Fibroblast of the conjunctiva (primary cell): ENCODE results near the gene PGD.

Experiments
- DNase-seq: peaks from one replicate; pipeline ENCODE4 v3.0.0-alpha.2; 2010; ENCODE audit warnings: low read depth

The PGD gene

DNA sequence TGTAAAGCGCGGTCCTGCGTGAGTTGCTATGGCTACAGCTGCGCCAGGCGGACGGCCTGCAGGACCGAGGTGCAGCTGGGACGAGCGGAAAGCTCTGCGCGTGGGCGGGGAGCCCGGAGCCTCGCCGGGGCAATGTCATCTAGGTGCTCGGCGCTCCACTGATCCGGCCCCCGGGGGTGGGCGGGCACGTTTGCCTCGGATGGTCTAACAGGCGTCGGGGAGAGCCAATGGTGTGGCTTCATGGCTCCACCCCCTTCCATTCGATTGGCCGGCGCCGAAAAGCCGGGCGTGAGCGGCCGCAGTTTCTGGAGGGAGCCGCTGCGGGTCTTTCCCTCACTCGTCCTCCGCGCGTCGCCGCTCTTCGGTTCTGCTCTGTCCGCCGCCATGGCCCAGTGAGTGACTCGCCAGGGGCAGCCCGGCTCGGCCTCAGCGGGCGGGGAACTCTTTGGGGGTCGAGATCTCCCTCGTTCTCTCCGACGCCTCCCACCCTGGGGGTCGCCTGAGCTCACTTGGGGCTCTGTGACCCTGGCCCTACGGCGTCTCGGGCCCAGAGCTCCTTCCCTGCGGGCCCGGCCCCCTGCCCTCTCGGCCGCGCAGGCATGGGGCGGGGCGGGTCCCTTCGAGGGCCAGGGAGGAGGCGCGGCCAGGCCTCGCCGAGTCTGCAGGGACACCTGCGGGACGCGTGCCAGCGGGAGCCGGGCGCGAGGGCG, at the start of gene PGD:
Gene PGD, plus strand, starts transcription at position 331 of the 710 bp plus-strand sequence. Its CDS starts 54 bp downstream, at position 385.
- peak; percentile 96 for DNase-seq

DNA sequence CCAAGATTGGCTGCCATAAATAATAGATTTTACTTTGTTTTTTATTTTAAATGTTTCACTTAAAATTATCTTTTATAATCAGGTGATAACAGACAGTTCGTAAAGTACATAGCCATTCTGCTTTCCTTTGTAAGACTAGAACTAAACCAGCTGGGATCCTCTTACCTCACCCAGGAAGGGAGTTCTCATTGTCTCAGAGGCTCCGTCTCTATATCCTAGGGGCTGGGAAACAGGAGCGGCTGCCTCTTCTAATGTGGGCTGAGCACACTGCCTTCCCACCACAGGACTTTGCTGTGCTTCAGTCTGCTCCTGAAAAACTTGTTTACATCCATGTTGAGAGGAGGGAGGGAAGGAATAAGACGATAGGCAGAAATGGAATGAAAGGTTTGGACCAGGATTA, 45.6 kb upstream of the PGD start:
- DNase-seq, result no peak

DNA sequence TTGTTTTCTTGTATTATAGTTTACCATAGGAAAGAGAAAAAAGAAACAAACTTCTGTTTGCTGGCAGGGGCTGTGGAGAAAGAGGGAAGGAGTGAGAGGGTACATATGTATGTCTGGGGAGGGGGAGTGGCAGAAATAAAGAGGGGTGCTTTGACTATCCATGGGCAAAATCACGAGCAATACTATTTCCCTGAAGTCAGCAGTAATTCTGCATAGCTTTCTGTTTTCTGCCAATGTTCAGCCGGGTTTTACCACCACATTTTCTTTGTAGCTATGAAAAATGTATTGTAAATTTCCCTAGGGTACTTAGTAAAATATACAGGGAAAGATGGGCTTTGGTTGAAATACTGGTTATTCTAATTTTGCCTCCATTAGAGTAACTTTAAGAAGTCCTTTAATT, 45.2 kb upstream of the PGD start:
- DNase-seq, result no peak

DNA sequence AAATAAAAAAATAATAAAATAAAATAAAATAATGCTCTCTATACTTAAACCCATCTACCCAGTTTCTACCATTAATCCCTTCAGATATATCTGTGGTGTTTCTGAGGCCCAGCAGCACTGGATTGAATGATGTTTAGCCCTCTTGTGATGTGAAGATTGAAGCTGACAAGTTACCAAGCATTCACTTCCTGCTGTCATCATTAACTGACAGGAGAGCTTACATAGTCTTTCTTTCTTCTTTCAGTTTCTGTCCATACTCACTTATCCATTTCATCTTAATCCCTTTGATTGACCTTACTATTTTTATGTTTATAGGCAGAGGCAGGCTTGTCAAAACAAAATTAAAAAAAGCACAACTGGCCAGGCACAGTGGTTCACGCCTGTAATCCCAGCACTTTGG, 38.8 kb upstream of the PGD start:
- no peak for DNase-seq

DNA sequence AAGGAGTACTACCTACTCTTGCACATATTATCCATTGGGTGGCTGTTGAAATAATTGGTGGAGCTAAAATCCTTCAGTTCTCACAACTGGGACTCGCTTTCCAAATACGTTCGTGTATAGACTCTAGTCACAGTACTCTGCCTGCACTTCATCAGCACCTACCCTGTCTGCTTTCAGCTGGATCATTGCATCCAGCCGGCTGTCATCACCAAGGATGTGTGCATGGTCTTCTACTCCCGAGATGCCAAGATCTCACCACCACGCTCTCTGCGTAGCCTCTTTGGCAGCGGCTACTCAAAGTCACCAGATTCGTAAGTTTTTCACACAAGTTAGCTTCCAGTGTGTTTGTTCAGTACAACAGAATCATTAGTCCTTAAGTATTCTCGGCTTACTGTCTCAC, 37.3 kb upstream of the PGD start:
- DNase-seq, result no peak

DNA sequence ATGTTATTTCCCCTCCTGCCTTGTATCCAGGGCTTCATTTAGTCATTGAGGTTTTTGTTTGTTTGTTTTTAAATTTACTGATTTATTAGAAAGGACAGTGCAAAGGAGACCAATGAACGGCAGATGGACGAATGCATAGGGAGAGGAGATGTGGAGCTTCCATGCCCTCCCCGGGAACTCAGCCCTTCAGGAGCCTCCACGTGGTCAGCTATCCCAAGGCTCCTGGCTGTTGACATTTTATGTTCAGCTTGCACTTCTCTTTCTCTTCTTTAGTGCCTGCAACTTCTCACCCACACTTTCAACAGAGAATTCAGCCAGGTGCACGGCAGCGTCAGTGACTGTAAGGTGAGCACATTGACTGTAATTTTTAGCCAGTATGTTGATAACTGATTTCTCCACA, 30.7 kb upstream of the PGD start:
- DNase-seq, result no peak

DNA sequence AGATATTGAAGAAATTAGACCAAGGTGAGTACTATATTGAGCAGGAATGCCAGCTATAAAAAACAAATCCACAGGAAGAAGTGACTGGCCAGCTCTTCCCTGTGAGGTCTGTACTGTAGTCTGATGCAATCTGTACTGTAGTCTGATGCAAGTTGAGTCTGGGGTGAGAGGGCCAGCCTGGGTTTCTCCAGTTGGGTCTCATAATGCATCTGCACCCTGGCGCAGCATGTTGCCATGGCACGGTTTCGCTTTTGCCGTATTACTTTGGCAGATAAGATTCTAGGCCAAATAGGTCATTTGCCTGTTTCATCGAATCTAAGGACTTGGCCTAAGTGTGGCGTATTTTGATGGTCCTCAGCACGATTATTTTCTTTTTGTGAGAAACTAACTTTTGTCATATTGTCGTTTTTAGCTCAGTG, 24.4 kb upstream of the PGD start:
- no peak for DNase-seq

DNA sequence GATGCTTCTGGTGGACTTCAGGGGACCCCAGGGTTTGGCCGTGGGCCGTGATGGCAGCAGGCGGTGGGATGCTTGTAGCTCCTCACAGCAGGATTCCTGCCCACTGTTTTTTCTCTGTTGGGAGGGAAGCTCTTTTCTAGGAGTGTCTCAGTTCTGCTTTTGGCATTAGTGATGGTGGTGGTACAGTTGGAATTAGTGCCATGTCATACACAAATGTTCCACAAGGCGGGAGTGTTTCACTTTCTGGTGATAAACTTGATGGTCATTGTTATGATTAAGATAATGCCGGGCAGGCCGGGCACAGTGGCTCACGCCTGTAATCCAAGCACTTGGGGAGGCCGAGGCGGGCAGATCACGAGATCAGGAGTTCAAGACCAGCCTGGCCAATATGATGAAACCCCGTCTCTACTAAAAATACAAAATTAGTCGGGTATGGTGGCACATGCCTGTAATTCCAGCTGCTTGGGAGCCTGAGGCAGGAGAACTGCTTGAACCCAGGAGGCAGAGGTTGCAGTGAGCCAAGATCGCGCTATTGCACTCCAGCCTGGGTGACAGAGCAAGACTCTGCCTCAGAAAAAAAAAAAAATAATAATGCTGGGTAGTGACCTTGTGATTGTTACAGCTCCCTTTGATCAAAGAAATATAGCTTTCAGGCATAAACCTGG, 21.4 kb upstream of the PGD start:
- DNase-seq, result peak; percentile 78

DNA sequence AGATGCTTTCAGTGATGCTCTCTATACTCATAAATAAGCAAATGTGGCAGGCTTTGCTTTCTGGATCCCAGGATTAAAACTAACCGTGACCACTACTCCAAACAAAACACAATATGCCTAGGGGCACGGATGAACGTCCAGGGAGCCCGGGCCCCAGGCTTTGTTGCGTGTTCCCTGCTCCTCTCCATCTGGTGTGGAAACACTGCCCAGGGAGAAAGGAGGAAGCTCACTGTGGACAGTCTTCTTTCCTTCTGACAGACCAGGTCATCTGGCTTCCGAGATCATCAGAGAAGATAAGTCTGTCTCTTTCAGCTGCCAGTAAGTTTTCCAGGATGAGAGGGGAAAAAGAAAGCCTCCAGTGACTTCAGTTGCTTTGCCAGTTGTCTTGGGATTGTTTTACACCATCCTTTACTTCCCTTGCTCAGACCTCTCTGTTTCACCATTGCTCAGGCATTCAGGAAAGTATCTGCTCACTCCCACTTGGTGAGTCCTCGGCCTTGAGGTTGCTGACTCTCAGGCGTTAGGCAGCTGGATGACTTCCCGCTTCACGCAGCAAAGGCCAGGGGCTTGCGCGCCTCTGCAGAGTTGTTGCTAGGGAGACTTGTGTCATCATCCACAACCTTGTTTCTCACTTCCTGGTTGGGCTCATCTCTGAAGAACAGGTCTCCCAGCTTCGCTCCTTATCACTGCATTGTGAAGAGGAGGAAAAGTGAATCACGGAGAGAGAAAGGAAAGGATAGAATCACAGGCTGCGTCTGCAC, 20.6 kb upstream of the PGD start:
- peak; percentile 53 for DNase-seq

DNA sequence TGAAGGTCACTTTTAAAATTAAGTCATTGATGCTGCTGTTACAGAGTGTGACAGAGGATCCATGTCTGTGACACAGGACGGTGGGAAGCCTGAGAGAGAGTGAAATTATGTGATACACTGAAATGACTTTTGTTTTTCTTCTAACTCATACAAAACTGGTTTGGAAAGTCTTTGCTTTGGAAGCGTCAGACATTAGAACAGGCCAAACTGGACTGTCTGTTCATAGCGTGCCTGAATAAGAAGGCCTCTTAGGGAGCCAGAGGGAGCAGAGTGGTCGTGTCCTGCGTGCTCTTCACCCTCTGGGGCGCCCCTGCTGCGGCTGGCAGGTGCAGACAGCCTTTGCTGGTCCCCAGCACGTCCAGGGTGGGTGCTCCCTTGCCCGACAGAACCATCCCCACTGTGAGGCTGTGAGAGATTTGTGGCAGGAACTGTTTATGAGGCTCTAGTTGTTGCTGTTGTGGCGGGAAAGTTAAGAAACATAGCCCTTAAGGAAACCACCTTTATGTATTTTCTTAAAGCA, 19.7 kb upstream of the PGD start:
- DNase-seq, result no peak

DNA sequence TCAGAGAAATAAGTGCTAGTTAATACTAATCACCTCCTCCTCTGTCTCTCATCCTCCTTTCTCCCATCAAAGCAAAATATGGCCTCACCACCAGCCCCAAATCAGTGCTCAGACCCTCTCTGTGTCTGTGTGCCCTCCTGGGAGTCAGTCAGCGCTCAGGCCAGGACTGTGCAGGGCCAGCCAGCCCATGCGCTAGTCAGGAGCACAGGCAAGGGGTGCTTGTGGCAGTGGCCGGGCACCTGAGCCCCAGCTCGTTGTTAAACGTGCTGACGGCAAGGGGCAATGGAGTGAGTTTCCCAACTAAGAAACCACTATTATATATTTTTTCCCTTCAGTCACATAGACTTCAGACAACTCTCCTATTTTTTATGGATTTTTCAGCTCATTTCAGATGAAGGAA, 19.2 kb upstream of the PGD start:
- DNase-seq, result no peak

DNA sequence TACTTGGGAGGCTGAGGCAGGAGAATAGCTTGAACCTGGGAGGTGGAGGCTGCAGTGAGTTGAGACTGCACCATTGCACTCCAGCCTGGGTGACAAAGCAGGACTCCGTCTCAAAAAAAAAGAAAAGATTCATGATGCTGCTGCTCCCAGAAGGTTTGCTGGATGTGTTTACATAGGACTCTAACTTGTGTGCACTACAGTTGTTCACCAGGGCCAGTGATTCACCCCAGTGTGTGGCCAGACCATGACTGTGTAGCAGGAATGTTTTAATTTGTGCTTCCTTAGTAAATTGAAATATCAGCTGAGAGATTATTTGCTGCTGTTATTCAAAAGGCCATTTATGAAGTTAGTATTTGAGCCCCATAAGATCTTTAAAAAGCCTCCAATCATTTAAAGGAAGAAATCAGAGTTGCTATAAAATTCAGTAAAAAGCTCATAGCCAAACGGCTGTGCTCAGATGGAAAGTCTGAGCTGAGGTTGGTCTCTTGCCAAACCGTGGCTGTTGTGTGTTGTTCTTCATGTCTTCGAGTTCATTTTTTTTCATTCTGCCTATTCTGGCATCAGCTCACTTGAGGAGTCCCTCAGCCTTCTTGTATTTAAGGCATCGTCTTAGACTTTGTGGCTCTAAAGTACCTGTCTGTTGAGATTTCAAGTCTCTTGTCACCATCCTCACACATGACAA, 18.1 kb upstream of the PGD start:
- peak; percentile 67 for DNase-seq

DNA sequence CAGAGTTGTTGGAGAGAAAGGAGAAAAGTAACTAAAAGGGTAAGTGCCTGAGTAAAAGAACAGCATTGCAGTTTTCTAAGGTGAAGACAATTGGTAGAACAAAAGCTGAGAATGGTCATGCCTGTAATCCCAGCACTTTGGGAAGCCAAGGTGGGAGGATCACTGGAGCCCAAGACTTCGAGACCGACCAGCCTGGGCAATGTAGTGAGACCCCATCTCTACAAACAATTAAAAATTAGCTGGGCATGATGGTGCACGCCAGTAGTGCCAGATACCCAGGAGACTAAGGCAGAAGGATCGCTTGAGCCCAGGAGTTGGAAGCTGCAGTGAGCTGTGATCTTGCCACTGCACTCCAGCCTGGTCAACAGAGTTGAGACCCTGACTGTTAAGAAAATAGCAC, 15.2 kb upstream of the PGD start:
- DNase-seq, result no peak

DNA sequence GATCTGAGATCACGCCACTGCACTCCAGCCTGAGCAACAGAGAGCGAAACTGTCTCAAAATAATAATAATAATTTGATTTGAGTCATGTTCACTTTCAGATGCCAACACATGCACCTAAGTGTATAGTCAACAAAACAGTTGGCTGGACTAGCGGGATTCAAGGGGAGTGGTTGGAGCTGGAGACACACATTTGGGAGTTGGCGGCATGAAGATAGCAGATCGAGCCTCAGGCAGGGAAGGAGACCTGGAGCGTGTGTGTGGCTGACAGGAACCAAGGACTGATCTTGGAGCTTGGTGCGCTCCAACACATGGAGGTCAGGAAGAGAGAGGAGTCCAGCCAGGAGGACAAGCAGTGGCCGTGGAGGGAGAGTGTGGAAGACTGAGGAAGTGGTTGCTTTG, 14.6 kb upstream of the PGD start:
- no peak for DNase-seq

DNA sequence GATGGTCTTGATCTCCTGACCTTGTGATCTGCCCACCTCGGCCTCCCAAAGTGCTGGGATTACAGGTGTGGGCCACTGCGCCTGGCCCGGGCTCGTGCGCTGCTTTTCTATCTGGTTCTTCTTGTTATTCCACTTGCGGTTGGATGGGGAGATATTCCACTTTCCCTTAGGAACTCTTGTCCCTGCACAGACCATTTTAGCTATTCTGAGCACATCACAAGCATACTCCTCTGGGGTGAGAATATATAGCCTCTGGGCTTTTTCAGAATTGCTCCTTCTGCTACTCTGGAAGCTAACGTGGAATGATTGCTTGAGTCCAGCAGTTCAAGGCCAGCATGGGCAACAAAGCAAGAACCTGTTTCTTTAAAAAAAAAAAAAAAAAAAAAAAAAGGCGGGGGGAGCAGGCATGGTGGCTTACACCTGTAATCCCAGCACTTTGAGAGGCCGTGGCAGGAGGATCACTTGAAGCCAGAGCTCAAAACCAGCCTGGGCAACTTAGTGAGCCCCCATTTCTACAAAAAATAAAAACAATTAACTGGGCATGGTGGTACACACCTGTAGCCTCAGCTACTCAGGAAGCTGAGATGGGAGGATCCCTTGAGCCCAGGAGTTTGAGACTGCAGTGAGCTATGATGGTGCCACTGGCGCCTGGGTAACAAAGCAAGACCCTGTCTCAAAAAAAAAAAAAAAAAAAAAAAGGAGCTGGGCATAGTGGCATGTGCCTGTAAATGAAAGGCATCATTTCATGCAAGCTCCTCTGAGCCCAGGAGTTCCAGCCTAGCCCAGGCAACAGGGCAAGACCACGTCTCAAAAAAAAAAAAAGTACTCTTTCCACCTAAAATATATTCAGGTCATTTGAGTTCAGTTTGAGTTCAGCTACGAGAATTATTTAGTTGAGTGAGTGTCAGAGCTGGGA, 11.8 kb upstream of the PGD start:
- no peak for DNase-seq

DNA sequence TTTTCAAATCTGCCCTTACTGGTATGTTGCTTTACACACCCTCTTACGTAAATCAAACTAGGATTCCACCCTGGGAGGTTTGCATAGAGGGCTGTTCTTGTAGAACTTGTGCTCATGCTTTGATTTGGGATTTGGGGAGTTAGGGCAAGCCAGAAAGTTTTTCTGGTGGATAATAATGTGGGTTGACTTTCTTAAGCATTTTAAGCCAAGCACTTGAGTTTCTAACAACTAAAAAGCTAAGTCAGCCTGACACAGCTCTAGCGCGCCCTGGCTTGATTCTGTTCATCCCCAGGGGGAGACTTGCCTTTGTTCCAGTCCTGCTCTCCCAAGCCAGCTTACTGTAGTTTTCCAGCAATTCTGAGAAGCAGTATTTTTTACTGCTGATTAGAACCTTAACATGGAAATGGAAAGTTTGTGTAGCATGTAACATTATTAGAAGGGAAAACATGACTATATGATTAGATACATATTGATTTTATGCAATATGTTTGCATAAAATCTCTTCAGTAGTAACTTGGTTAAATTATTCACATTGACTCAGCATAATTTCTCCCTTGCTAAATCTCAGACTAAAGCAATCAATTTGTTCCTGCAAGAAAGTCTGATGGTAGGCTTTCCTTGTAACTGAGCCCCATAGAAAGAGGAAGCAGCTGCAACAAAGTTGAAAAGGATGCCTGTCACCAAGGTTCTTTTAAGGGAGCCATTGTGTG, 11.0 kb upstream of the PGD start:
- DNase-seq, result peak; percentile 77

DNA sequence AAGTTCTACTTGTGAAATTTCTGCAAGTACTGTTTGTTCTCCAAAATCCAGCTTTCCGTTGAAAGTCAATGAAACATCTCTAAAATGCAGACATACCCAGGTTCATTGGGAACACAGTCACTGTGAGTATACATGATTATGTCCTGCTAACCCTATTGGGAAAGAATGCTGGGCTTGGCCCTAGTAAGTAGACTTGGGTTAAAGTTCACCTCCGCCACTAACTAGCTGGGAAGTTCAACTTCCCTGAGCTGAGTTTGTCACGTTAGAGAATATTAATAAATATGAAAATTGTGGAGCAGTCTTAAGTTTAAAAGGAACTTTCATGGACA, 10.5 kb upstream of the PGD start:
- DNase-seq, result no peak

DNA sequence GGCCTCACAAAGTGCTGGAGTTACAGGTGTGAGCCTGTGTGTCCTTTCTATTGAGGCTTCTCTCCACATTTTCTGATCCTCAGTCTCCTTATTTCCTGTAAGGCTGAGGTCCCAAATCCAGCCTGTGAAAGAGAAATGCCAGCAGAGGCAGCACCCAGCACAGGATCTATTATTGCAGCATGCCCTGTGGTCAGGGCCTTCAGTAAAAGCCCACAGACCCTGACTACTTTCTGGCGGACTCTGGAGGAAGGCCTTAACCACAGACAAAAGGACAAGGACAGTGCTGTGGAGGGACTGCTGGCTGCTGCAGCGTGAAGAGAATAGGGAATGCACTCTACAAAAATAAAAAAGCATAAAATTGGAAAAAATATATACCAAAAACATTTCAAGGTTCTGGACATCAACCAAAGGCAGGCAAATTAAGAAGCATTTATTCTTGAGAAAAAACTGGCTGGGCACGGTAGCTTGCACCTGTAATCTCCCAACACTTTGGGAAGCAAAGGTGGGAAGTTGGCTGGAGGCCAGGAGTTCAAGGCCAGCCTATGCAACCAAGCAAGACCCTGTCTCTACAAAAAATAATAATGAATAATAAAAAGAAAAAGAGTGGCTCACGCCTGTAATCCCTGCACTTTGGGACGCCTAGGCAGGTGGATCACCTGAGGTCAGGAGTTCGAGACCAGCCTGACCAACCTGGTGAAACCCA, 9.4 kb upstream of the PGD start:
- no peak for DNase-seq

DNA sequence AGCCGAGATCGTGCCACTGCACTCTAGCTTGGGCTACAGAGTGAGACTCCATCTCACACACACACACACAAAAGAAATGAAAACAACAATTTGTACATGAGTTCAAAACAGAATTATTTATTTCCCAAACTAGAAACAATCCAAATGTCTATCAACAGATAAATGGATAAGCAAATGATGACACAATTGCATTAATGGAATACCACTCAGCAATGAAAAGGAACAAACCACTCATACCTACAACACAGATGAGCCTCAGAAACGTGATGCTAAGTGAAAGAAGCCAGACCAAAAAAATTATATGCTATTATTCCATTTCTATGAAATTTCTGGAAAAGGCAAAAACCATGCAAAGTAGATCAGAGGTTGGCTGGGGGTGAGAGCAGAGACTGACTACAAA, 2.0 kb upstream of the PGD start:
- DNase-seq, result no peak

DNA sequence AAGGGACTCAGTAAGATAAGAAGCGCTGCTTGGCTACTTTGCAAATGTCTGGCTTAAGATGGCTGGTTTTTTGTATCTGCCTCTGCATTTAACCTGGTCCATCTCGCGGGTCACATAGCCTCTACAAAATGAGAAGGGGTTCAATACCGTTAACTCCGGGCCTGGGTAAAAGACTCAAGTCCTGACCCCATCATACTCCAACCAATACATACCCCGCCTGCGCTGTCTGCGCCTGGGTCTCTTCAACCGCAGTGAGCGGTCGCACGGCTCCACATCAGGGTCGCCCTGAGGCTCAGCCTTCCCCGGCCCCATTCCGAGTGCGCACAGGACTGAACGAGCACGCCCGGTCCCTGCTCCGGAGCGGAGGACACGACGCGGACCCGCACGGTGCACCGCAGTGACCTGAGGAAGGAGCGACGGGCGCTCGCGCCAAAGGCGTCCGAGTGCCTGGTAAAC, 558 bp upstream of the PGD start:
- DNase-seq, result no peak
